Tibial artery (tissue), 4 donors: ENCODE data around the gene PDE3A.

Experiments used
- DNase-seq, 2 donors: peaks; one replicate each; pipeline ENCODE4 v3.0.0-alpha.2; 2019
- H3K27ac ChIP-seq, 2 donors: fragments of 200-600 bp; sonication (generic) in 1 of 2; 1 replicate in 1 of 2; 2 replicates in 1 of 2; pipeline ENCODE4 v1.5.1; 2018 to 2019; ENCODE audit warnings: mild to moderate bottlenecking in 1 of 2
- H3K27me3 ChIP-seq, 2 donors: fragments of 200-600 bp; sonication (generic) in 1 of 2; one replicate each; pipeline versions ENCODE4 v1.5.1 to v1.6.0; 2016 to 2019
- H3K36me3 ChIP-seq, 3 donors: fragments of 200-600 bp; sonication (generic) in 2 of 3; one replicate each; pipeline ENCODE4 v1.5.1; 2016 to 2019; ENCODE audit warnings: mild to moderate bottlenecking in 2 of 3
- H3K4me1 ChIP-seq, 4 donors: fragments of 200-600 bp; sonication (generic) in 2 of 4; 1 replicate in 3 of 4; 2 replicates in 1 of 4; pipeline ENCODE4 v1.5.1; 2016 to 2019
- H3K4me3 ChIP-seq, 2 donors: fragments of 200-600 bp; sonication (generic) in 1 of 2; 1 replicate in 1 of 2; 2 replicates in 1 of 2; pipeline ENCODE4 v1.5.1; 2018 to 2019; ENCODE audit warnings: mild to moderate bottlenecking in 2 of 2
- H3K9me3 ChIP-seq, 3 donors: fragments of 200-600 bp; sonication (generic) in 1 of 3; one replicate each; pipeline ENCODE4 v1.5.1; 2016 to 2019
- intact Hi-C: fragments of 100-400 bp; cut with DNase I; formaldehyde crosslinking; loops from one replicate; pipeline ENCODE4 v1.15.0; 2023; ENCODE audit warnings: low total_unique reads
- TF ChIP-seq, protein P1 (sequence below), 2 experiments: fragments of 200-600 bp in 1 of 2; fragments of 450-650 bp in 1 of 2; IDR thresholded peaks; one replicate each; pipeline ENCODE4 v1.5.1; 2017 to 2019; ENCODE audit warnings: antibody characterized with exemption in 2 of 2, mild to moderate bottlenecking in 1 of 2, moderate library complexity in 1 of 2

The PDE3A gene

GRCh38 chr12:20695232-20695631 is 326.9 kb downstream of the PDE3A start, which contains the start of gene SLCO1C1:
Gene SLCO1C1, plus strand, starts transcription at chr12:20695332. Its CDS starts 4,245 bp downstream, at chr12:20699577.
- peak in 1 of 2 donors; percentile 54 for DNase-seq
- Histone ChIP-seq H3K4me3 (no peak within 1 kb of the TSS), H3K36me3 (no peaks in the 10 kb centered on the region), H3K9me3 (no peaks in the 10 kb centered on the region), H3K27ac (no peak within 1 kb of the TSS), H3K27me3 (no peaks in the 10 kb centered on the region), H3K4me1 (peaks cover 0 to 31% (median 6%) of the 10 kb centered on the region in 4 donors)
- TF ChIP-seq, protein P1, sequence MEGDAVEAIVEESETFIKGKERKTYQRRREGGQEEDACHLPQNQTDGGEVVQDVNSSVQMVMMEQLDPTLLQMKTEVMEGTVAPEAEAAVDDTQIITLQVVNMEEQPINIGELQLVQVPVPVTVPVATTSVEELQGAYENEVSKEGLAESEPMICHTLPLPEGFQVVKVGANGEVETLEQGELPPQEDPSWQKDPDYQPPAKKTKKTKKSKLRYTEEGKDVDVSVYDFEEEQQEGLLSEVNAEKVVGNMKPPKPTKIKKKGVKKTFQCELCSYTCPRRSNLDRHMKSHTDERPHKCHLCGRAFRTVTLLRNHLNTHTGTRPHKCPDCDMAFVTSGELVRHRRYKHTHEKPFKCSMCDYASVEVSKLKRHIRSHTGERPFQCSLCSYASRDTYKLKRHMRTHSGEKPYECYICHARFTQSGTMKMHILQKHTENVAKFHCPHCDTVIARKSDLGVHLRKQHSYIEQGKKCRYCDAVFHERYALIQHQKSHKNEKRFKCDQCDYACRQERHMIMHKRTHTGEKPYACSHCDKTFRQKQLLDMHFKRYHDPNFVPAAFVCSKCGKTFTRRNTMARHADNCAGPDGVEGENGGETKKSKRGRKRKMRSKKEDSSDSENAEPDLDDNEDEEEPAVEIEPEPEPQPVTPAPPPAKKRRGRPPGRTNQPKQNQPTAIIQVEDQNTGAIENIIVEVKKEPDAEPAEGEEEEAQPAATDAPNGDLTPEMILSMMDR (IDR thresholded peaks at IDR 0.05), result no peak
- intact Hi-C loops, result no loop called here

DNA sequence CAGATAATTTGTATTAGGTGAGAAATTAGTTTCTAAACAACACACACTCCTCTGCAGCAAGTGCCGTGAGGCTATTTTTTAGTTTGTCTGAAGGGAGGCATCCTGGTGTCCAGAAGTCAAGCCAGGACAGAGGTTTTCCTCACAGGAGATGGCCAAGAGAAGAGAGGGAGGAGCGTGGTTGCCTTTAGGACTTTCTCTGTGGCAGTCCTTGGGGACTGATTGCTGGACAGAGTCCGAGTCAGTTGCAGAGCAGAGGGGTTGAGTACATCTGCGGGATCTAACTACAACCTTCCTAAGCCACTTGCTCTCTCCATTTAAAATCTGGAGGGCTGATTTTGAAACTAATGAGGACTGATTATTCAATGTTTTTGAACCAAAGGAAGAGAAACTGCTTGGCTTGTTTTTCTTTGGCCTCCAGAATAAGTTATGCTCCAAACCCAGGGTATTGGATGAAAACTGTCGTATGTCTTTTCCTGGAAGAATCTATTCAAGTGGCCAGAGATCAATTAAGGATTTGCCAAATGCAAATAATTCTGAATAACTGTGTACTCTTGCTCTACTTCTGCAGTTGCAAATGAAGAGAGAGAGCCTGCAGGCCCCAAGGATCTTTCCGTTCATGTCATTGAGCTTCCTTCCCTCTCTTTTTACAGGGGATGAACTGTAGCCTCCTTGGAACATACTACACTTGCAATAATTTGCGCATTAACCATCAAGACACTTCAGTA is 328.0 kb downstream of the PDE3A start:
- Histone ChIP-seq H3K27ac (no peak overlapping the region), H3K36me3 (no peaks in the 10 kb centered on the region), H3K4me1 (peaks cover 0 to 31% (median 6%) of the 10 kb centered on the region in 4 donors), H3K9me3 (no peaks in the 10 kb centered on the region), H3K4me3 (no peak overlapping the region), H3K27me3 (no peaks in the 10 kb centered on the region)
- DNase-seq, result no peak
- intact Hi-C loops, result no loop called here
- TF ChIP-seq, protein P1 (IDR thresholded peaks at IDR 0.05), result no peak

GRCh38 chr12:20701106-20701505 is 332.8 kb downstream of the PDE3A start:
- DNase-seq, result no peak
- H3K27me3 ChIP-seq, result no peaks in the 10 kb centered on the region
- no peaks in the 10 kb centered on the region for H3K36me3 ChIP-seq
- intact Hi-C loops, result no loop called here
- no peak overlapping the region for H3K4me3 ChIP-seq
- H3K27ac ChIP-seq, result no peak overlapping the region
- no peaks in the 10 kb centered on the region for H3K9me3 ChIP-seq
- H3K4me1 ChIP-seq, result peaks cover 0 to 18% (median 5%) of the 10 kb centered on the region in 4 donors
- TF ChIP-seq, protein P1 (IDR thresholded peaks at IDR 0.05), result no peak

DNA sequence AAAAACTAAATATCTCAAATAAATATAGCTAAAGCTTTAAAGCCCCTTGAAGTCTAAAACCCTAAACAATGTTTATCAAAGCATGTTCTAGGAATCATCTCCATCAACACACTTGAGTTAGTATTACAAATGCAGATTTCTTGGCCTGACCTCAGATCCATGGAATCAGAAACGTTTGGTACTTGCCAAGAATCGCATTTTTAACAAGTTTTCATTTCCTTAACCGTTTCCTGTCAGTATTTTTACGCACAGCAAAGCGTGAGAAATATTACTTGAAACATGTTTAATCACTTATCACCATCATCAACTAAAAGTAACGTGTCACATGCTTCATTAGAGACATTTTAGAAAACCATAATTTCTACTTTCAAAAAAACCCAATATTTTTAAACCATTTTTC is 336.5 kb downstream of the PDE3A start:
- no peak for DNase-seq
- no peak overlapping the region for H3K4me3 ChIP-seq
- H3K36me3 ChIP-seq, result no peaks in the 10 kb centered on the region
- TF ChIP-seq, protein P1 (IDR thresholded peaks at IDR 0.05), result no peak
- H3K9me3 ChIP-seq, result no peaks in the 10 kb centered on the region
- intact Hi-C loops, result no loop called here
- no peaks in the 10 kb centered on the region for H3K27me3 ChIP-seq
- no peaks in the 10 kb centered on the region for H3K4me1 ChIP-seq
- H3K27ac ChIP-seq, result no peak overlapping the region

DNA sequence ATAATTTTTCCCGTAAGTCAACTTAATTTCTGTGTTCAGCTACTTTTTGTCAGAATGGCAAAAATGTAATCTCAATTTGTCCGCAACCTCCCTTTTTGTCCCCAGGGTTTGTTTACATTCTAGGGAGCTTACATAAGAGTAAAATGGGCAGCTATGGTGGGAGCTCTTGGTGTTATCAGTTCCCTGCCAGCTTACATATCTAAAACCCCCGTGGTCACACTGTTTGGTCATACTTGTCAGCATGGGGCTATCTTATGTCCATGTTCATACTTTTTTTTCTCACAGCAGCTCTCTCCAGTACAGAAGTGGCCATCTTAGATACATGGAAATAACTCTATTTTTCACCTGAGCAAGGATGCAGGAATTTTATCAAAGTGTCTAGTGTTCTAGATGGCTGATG is 343.5 kb downstream of the PDE3A start:
- no peaks in the 10 kb centered on the region for H3K27me3 ChIP-seq
- H3K4me3 ChIP-seq, result no peak overlapping the region
- H3K9me3 ChIP-seq, result no peaks in the 10 kb centered on the region
- no peaks in the 10 kb centered on the region for H3K4me1 ChIP-seq
- no peak overlapping the region for H3K27ac ChIP-seq
- TF ChIP-seq, protein P1 (IDR thresholded peaks at IDR 0.05), result no peak
- DNase-seq, result no peak
- no peaks in the 10 kb centered on the region for H3K36me3 ChIP-seq
- intact Hi-C loops, result no loop called here
